SH-SY5Y (cell line): ENCODE data around the gene DTNBP1.

Experiments used
- GATA2 ChIP-seq: IDR thresholded peaks from 2 replicates; pipeline ENCODE4 v1.6.1; 2011; ENCODE audit warnings: mild to moderate bottlenecking, low read depth, low read length
- GATA3 ChIP-seq: IDR thresholded peaks from 2 replicates; pipeline ENCODE4 v1.6.1; 2011; ENCODE audit warnings: low read depth, mild to moderate bottlenecking, low read length, moderate library complexity

DNA sequence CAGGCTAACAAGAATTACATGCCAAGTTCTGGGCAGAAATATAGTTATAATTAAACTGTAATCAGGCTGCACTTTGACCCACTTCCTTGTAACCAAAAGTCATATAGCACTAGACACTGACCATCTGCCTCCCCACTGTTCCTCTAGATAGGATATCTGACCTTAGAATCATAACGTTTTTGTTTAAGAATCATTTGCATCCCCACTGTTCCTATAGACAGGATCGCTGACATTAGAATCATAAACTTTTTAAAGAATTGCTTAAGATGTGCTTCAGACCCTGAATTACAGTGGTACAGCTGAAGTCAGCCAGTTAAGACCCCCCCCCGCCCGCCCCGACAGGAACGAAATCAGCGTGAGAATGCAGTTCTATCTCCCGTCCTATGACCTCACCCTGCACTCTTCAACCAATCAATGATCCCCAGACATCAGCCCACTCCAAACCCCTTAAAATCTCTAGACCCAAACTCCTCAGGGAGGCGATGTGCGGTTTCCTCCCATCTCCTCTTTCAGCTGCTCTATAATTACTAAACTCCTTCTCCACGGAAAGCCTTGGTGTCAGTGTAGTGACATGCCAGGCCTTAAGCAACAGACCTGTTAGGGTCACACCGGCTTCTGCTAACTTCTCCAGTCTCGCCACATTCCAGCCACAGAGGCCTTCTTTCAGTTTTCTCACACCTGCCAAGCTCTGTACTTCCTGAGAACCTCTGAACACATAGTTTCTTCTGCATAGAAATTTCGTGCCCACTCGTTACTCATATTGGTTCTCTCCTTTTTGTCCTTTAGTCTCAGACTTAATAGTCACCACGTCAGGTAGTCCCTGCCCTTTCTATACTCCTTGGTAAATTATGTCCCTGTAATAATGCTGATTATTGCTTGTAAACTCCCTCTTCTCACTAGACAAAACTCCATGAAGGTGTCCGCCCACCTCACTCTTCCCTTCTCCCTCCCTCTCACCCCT lies 93.5 kb downstream of the DTNBP1 start:
- no peak for TF ChIP-seq GATA2
- TF ChIP-seq GATA3, result no peak
